MM.1S (cell line): Measurements from ENCODE around the gene MBOAT2.

ENCODE experiments used
- DNase-seq: peaks from one replicate; pipeline ENCODE4 v3.0.0-alpha.2; 2015
- H2AFZ ChIP-seq: fragments of 300-600 bp; sonication (generic); 2 replicates; pipeline ENCODE4 v1.6.0; 2016; ENCODE audit warnings: antibody characterized with exemption, low read length
- H3F3A ChIP-seq: fragments of 300-600 bp; sonication (generic); 2 replicates; pipeline ENCODE4 v1.6.1; 2016; ENCODE audit warnings: mild to moderate bottlenecking, antibody characterized with exemption, low read length, moderate library complexity, mixed read lengths; ENCODE audit not compliant: insufficient read depth
- H3K27ac ChIP-seq: fragments of 300-600 bp; sonication (generic); 2 replicates; pipeline ENCODE4 v1.5.1; 2016; ENCODE audit warnings: mild to moderate bottlenecking, low read length
- H3K27me3 ChIP-seq: fragments of 300-600 bp; sonication (generic); replicated peaks from 2 replicates; pipeline ENCODE4 v1.6.0; 2016; ENCODE audit warnings: low read length; ENCODE audit not compliant: insufficient read depth
- H3K36me3 ChIP-seq: fragments of 300-600 bp; sonication (generic); replicated peaks from 2 replicates; pipeline ENCODE4 v1.6.1; 2016; ENCODE audit warnings: mild to moderate bottlenecking, low read length, mixed read lengths; ENCODE audit not compliant: insufficient read depth
- H3K4me1 ChIP-seq: fragments of 300-600 bp; sonication (generic); 2 replicates; pipeline ENCODE4 v1.6.1; 2016; ENCODE audit warnings: low read length, mixed read lengths
- H3K4me2 ChIP-seq: fragments of 300-600 bp; sonication (generic); 2 replicates; pipeline ENCODE4 v1.6.0; 2016; ENCODE audit warnings: low read depth, low read length
- H3K4me3 ChIP-seq: fragments of 300-600 bp; sonication (generic); 2 replicates; pipeline ENCODE4 v1.5.1; 2016; ENCODE audit warnings: low read length, mixed read lengths
- H3K79me2 ChIP-seq: fragments of 300-600 bp; sonication (generic); 2 replicates; pipeline ENCODE4 v1.6.1; 2016; ENCODE audit warnings: mixed run types, low read length, mixed read lengths
- H3K9ac ChIP-seq: fragments of 300-600 bp; sonication (generic); 2 replicates; pipeline ENCODE4 v1.6.1; 2016; ENCODE audit warnings: low read length, mixed read lengths
- H3K9me2 ChIP-seq: fragments of 300-600 bp; sonication (generic); replicated peaks from 2 replicates; pipeline ENCODE4 v1.6.1; 2016; ENCODE audit warnings: mild to moderate bottlenecking, low read length, mixed read lengths; ENCODE audit not compliant: insufficient read depth
- H3K9me3 ChIP-seq: fragments of 300-600 bp; sonication (generic); replicated peaks from 2 replicates; pipeline ENCODE4 v1.6.1; 2016; ENCODE audit warnings: mild to moderate bottlenecking, low read length, mixed read lengths; ENCODE audit not compliant: insufficient read depth
- H4K20me1 ChIP-seq: fragments of 300-600 bp; sonication (generic); 2 replicates; pipeline ENCODE4 v1.6.1; 2016; ENCODE audit warnings: mild to moderate bottlenecking, low read length, moderate library complexity, mixed read lengths; ENCODE audit not compliant: insufficient read depth
- CTCF ChIP-seq: fragments of 300-600 bp; sonication (generic); IDR thresholded peaks from 2 replicates; pipeline ENCODE4 v1.5.1; 2016; ENCODE audit warnings: antibody characterized with exemption, low read length, mixed read lengths
- EZH2 ChIP-seq: fragments of 300-600 bp; sonication (generic); optimal IDR thresholded peaks from 2 replicates; pipeline ENCODE3; 2017; ENCODE audit warnings: low read depth, mild to moderate bottlenecking, antibody characterized with exemption, low read length, mixed read lengths
- EZH2phosphoT487 ChIP-seq: fragments of 300-600 bp; sonication (generic); IDR thresholded peaks from 2 replicates; pipeline ENCODE4 v1.6.1; 2018; ENCODE audit warnings: antibody characterized with exemption, low read length

MBOAT2 gene

GRCh38 chr2:9033385-9034168 is 30.1 kb upstream of the MBOAT2 start:
- Histone ChIP-seq H3K79me2 (no peaks in the 10 kb centered on the region), H3K9me3 (no peaks in the 10 kb centered on the region), H3K36me3 (no peaks in the 10 kb centered on the region), H3K4me2 (no peak overlapping the region), H3F3A (no peaks in the 10 kb centered on the region), H4K20me1 (no peaks in the 10 kb centered on the region), H3K4me1 (no peaks in the 10 kb centered on the region), H2AFZ (no peak overlapping the region), H3K4me3 (no peak overlapping the region), H3K9ac (no peak overlapping the region), H3K9me2 (no peaks in the 10 kb centered on the region), H3K27ac (no peak overlapping the region), H3K27me3 (no peaks in the 10 kb centered on the region)
- no peak for DNase-seq
- TF ChIP-seq CTCF: no peak
- TF ChIP-seq EZH2: no peak
- no peak for TF ChIP-seq EZH2phosphoT487

- Histone ChIP-seq H2AFZ (no peak overlapping the region), H3K9ac (no peak overlapping the region), H3F3A (no peaks in the 10 kb centered on the region), H3K27ac (no peak overlapping the region), H4K20me1 (no peaks in the 10 kb centered on the region), H3K79me2 (no peaks in the 10 kb centered on the region), H3K4me2 (no peak overlapping the region), H3K9me2 (no peaks in the 10 kb centered on the region), H3K36me3 (no peaks in the 10 kb centered on the region), H3K4me1 (no peaks in the 10 kb centered on the region), H3K27me3 (no peaks in the 10 kb centered on the region), H3K9me3 (no peaks in the 10 kb centered on the region), H3K4me3 (no peak overlapping the region)
- no peak for DNase-seq
- no peak for TF ChIP-seq CTCF
- TF ChIP-seq EZH2: no peak
- TF ChIP-seq EZH2phosphoT487: no peak
Measured at GRCh38 chr2:9032536-9033255, 29.2 kb upstream of the MBOAT2 start.

GRCh38 chr2:9032121-9032520 is 28.6 kb upstream of the MBOAT2 start:
- H3K27ac ChIP-seq: no peak overlapping the region
- no peaks in the 10 kb centered on the region for H3K27me3 ChIP-seq
- H3K4me2 ChIP-seq: no peak overlapping the region
- no peaks in the 10 kb centered on the region for H3K9me3 ChIP-seq
- no peaks in the 10 kb centered on the region for H3K36me3 ChIP-seq
- H3K9ac ChIP-seq: no peak overlapping the region
- no peak for DNase-seq
- no peaks in the 10 kb centered on the region for H3K4me1 ChIP-seq
- no peaks in the 10 kb centered on the region for H3K79me2 ChIP-seq
- H3K9me2 ChIP-seq: no peaks in the 10 kb centered on the region
- no peaks in the 10 kb centered on the region for H4K20me1 ChIP-seq
- H2AFZ ChIP-seq: no peak overlapping the region
- H3F3A ChIP-seq: no peaks in the 10 kb centered on the region
- H3K4me3 ChIP-seq: no peak overlapping the region
- TF ChIP-seq EZH2 (no peak), CTCF (no peak)
